Measurements from ENCODE around the gene ZBTB20.

The ZBTB20 gene

GRCh38 chr3:114794894-114795630, 352.0 kb downstream of the ZBTB20 start:
- Histone ChIP-seq H3K4me2 (ENCODE audit: low read depth, low read length, poor library complexity, severe bottlenecking) (no peak overlapping the region), H2AFZ (ENCODE audit: low read depth, low read length, severe bottlenecking) (no peak overlapping the region), H3K9ac (ENCODE audit: low read length) (no peak overlapping the region), H3K4me3 (ENCODE audit: insufficient read depth, low read length, poor library complexity, severe bottlenecking) (no peak overlapping the region), H3F3A (ENCODE audit: insufficient read depth) (no peaks in the 10 kb centered on the region), H4K20me1 (ENCODE audit: low read depth, low read length) (no peaks in the 10 kb centered on the region), H3K9me2 (replicated peaks; ENCODE audit: insufficient read depth, low read length) (no peaks in the 10 kb centered on the region), H3K9me3 (ENCODE audit: insufficient read depth, low read length) (no peaks in the 10 kb centered on the region), H3K79me2 (ENCODE audit: insufficient read depth, low read length) (no peaks in the 10 kb centered on the region), H3K27me3 (ENCODE audit: low read length) (no peaks in the 10 kb centered on the region), H3K36me3 (ENCODE audit: low read length) (no peaks in the 10 kb centered on the region), H3K27ac (ENCODE audit: low read depth, low read length) (no peak overlapping the region)
- TF ChIP-seq CTCF (IDR thresholded peaks at IDR 0.05; ENCODE audit: insufficient read depth, low read length, poor library complexity, severe bottlenecking) (no peak), EZH2phosphoT487 (conservative IDR thresholded peaks at IDR 0.05; ENCODE audit: low read length) (no peak)

GRCh38 chr3:114792159-114792918, 354.7 kb downstream of the ZBTB20 start:
- no peak for TF ChIP-seq CTCF (IDR thresholded peaks at IDR 0.05; ENCODE audit: insufficient read depth, low read length, poor library complexity, severe bottlenecking)
- TF ChIP-seq EZH2phosphoT487 (conservative IDR thresholded peaks at IDR 0.05; ENCODE audit: low read length) = no peak
- Histone ChIP-seq H3K27me3 (ENCODE audit: low read length) (no peaks in the 10 kb centered on the region), H3K4me2 (ENCODE audit: low read depth, low read length, poor library complexity, severe bottlenecking) (no peak overlapping the region), H3K4me3 (ENCODE audit: insufficient read depth, low read length, poor library complexity, severe bottlenecking) (no peak overlapping the region), H3K36me3 (ENCODE audit: low read length) (no peaks in the 10 kb centered on the region), H3K9ac (ENCODE audit: low read length) (no peak overlapping the region), H3K27ac (ENCODE audit: low read depth, low read length) (no peak overlapping the region), H2AFZ (ENCODE audit: low read depth, low read length, severe bottlenecking) (no peak overlapping the region), H3F3A (ENCODE audit: insufficient read depth) (no peaks in the 10 kb centered on the region), H3K9me2 (replicated peaks; ENCODE audit: insufficient read depth, low read length) (no peaks in the 10 kb centered on the region), H4K20me1 (ENCODE audit: low read depth, low read length) (no peaks in the 10 kb centered on the region), H3K9me3 (ENCODE audit: insufficient read depth, low read length) (no peaks in the 10 kb centered on the region), H3K79me2 (ENCODE audit: insufficient read depth, low read length) (no peaks in the 10 kb centered on the region)

- H4K20me1 ChIP-seq (ENCODE audit: low read depth, low read length) = no peaks in the 10 kb centered on the region
- H3K27me3 ChIP-seq (ENCODE audit: low read length) = no peaks in the 10 kb centered on the region
- H3K36me3 ChIP-seq (ENCODE audit: low read length) = no peaks in the 10 kb centered on the region
- no peak for TF ChIP-seq CTCF (IDR thresholded peaks at IDR 0.05; ENCODE audit: insufficient read depth, low read length, poor library complexity, severe bottlenecking)
- TF ChIP-seq EZH2phosphoT487 (conservative IDR thresholded peaks at IDR 0.05; ENCODE audit: low read length) = no peak
- H3K9me2 ChIP-seq (replicated peaks; ENCODE audit: insufficient read depth, low read length) = no peaks in the 10 kb centered on the region
- no peaks in the 10 kb centered on the region for H3F3A ChIP-seq (ENCODE audit: insufficient read depth)
- no peak overlapping the region for H3K27ac ChIP-seq (ENCODE audit: low read depth, low read length)
- H3K4me2 ChIP-seq (ENCODE audit: low read depth, low read length, poor library complexity, severe bottlenecking) = no peak overlapping the region
- no peaks in the 10 kb centered on the region for H3K79me2 ChIP-seq (ENCODE audit: insufficient read depth, low read length)
- no peak overlapping the region for H3K4me3 ChIP-seq (ENCODE audit: insufficient read depth, low read length, poor library complexity, severe bottlenecking)
- no peak overlapping the region for H3K9ac ChIP-seq (ENCODE audit: low read length)
- no peaks in the 10 kb centered on the region for H3K9me3 ChIP-seq (ENCODE audit: insufficient read depth, low read length)
- no peak overlapping the region for H2AFZ ChIP-seq (ENCODE audit: low read depth, low read length, severe bottlenecking)
Measured at GRCh38 chr3:114790752-114791151, 356.3 kb downstream of the ZBTB20 start.

Measured in SU-DHL-6 (cell line).